ENCODE measurements around the gene DHRS13. TPM values are rescaled to one million over a fixed set of nuclear protein-coding genes. Genes with fewer than 3 reads are reported as not detected.

DHRS13 gene
- 3.8 TPM for total RNA-seq (2013)
- polyA plus RNA-seq (1 to 10 TPM; 3.7 to 4.5 (median 3.8) TPM), polyA minus RNA-seq (4.9 and 5.0 TPM in 2 replicates), total RNA-seq (0.52 to 3.6 (median 1.1) reads per million in 11 experiments)

- intact Hi-C loops (cut with micrococcal nuclease), result loop anchor here (2.0 to 10.0 kb wide), 3 partner anchors 48 to 212 kb away; partner anchors contain the start of gene PHF12 (in 2 of the 2)
- Mint-ChIP-seq H3K4me1 (peaks cover 26% of the 10 kb centered on the region), H3K9me3 (peaks cover 0 to 2% (median 0%) of the 10 kb centered on the region in 7 donors), H3K27me3 (ENCODE audit: low read depth in 3 of 3) (peaks cover 1 to 10% (median 2%) of the 10 kb centered on the region in 3 donors), H3K36me3 (peaks cover 29 to 30% of the 10 kb centered on the region in 2 donors), H3K4me3 (peak within 1 kb of the TSS; percentile 90 to 96), H3K27ac (peak within 1 kb of the TSS; percentile 56 to 79 (median 64))
- Histone ChIP-seq H3K4me3 (replicated peaks in 1 of 3; ENCODE audit: low read depth in 2 of 3, low read length in 3 of 3) (peak within 1 kb of the TSS; percentile 53 to 88 (median 63)), H3K4me1 (ENCODE audit: control insufficient read depth in 1 of 2, insufficient read depth in 2 of 2, low read length in 2 of 2) (peaks cover 22 to 31% of the 10 kb centered on the region in 2 donors), H3K79me2 (ENCODE audit: insufficient read depth, low read length) (peaks cover 21% of the 10 kb centered on the region), H3K9me3 (replicated peaks in 1 of 2; ENCODE audit: control insufficient read depth in 1 of 2, insufficient read depth in 1 of 2, low read length in 2 of 2) (no peaks in the 10 kb centered on the region), H2AFZ (ENCODE audit: insufficient read depth, low read depth, low read length, poor library complexity, severe bottlenecking) (peak within 1 kb of the TSS; percentile 97), H4K20me1 (ENCODE audit: insufficient read depth, low read length) (peaks cover 27% of the 10 kb centered on the region), H3K4me2 (replicated peaks; ENCODE audit: extremely low read depth, low read length, poor library complexity, severe bottlenecking) (peak within 1 kb of the TSS; percentile 98), H3K27ac (ENCODE audit: low read depth in 1 of 2, low read length in 2 of 2) (peak within 1 kb of the TSS in 1 of 2 donors; percentile 67), H3K9ac (ENCODE audit: insufficient read depth, low read length, poor library complexity, severe bottlenecking) (peak within 1 kb of the TSS; percentile 71), H3K36me3 (replicated peaks in 1 of 2; ENCODE audit: control insufficient read depth in 1 of 2, insufficient read depth in 2 of 2, low read length in 2 of 2) (peaks cover 23 to 25% of the 10 kb centered on the region in 2 donors), H3K27me3 (ENCODE audit: control insufficient read depth in 2 of 2, insufficient read depth in 2 of 2, low read length in 2 of 2) (no peaks in the 10 kb centered on the region)
- DNase-seq, result peak; percentile 88 to 93 (median 89)
- 1% methylated on average over 54 of the region's 55 CpGs for WGBS (ENCODE audit: insufficient coverage)
- peak; percentile 99 for TF ChIP-seq CTCF (IDR thresholded peaks at IDR 0.05)
Measured at GRCh38 chr17:28902819-28903545, at the start of gene DHRS13. Gene DHRS13 (minus strand): TSS chr17:28903079. CDS start chr17:28902944, 135 bp downstream.
